Pancreas (tissue), 10 donors: ENCODE results near the gene CD274. TPM values are rescaled to one million over a fixed set of nuclear protein-coding genes. Genes with fewer than 3 reads are reported as not detected.
"Not testable (repeated sequence)": the region's sequence is repeated elsewhere in the genome, so short reads cannot be mapped to it uniquely, and the experiment has no call there.

ENCODE experiments used
- ATAC-seq, 4 donors: fragments of 200-7000 bp; cut with Tn5 transposase; one replicate each; pipeline versions ENCODE4 v1.8.0 to v1.9.1; 2020; ENCODE audit warnings: mild to moderate bottlenecking in 4 of 4, moderate library complexity in 4 of 4
- DNase-seq, 6 donors: peaks; one replicate each; pipeline ENCODE4 v3.0.0-alpha.2; 2020
- FAIRE-seq: peaks from 2 replicates; lab custom pipeline; 2012; peaks lifted over from hg19 to GRCh38; lab: Jason Lieb, UNC
- H3K27ac ChIP-seq, 4 donors: fragments of 200-600 bp; sonication (generic); 1 replicate in 3 of 4; 2 replicates in 1 of 4; pipeline versions ENCODE4 v1.5.0 to v1.8.0; 2020
- H3K27me3 ChIP-seq, 4 donors: fragments of 200-600 bp; one replicate each; pipeline ENCODE4 v1.8.0; 2021
- H3K36me3 ChIP-seq, 3 donors: fragments of 200-600 bp; sonication (generic) in 1 of 3; one replicate each; pipeline versions ENCODE4 v1.5.0 to v1.8.0; 2020 to 2021
- H3K4me1 ChIP-seq, 3 donors: fragments of 200-600 bp; one replicate each; pipeline ENCODE4 v1.8.0; 2021
- H3K4me3 ChIP-seq, 4 donors: fragments of 200-600 bp; sonication (generic) in 2 of 4; one replicate each; pipeline versions ENCODE4 v1.5.0 to v1.8.0; 2020 to 2021
- H3K9me3 ChIP-seq, 4 donors: fragments of 200-600 bp; one replicate each; pipeline ENCODE4 v1.8.0; 2021
- WGBS, 2 donors: extraction: QIAGEN DNeasy Blood & Tissue Kit; methylation state at CpG; one replicate each; pipeline ENCODE4 v1.1.7; 2013; 5-methylcytosine and 5-hydroxymethylcytosine counted together
- intact Hi-C, 3 donors: fragments of 100-400 bp; cut with DNase I; formaldehyde crosslinking; loops; one replicate each; pipeline versions ENCODE4 v1.11.1 to v1.14.2; 2022
- polyA plus RNA-seq, 2 donors: library from polyadenylated mRNA; stranded (reverse); fragments of 200-250 nt; gene quantifications; one replicate each; pipeline ENCODE4 v1.2.3, GENCODE V29; 2013
- total RNA-seq, 6 donors: library from RNA; stranded (reverse); fragmentation: NEBNext Ultra II Directional in 4 of 6; extraction: Animal tissue kit (Norgen Biotek cat#: 25700) in 4 of 6; gene quantifications; one replicate each; pipeline versions ENCODE4 v1.2.1 to v1.2.4, GENCODE V29; 2021 to 2023
- TF ChIP-seq, protein P1 (sequence below), 4 donors: fragments of 200-600 bp; sonication (generic) in 3 of 4; IDR thresholded peaks; one replicate each; pipeline versions ENCODE4 v1.5.0 to v1.8.0; 2021; ENCODE audit warnings: antibody characterized with exemption in 4 of 4
- donor health status: healthy with polysubstance abuse.
- donor health status: DM: no; HTN: no; CAD: no; lungs with moderate emphysema.
- donor health status: DM: no; HTN: no; CAD: no.
- donor health status: control.
- donor health status: control.
- donor health status: Bipolar disorder and iron deficiency.
- donor health status: DM: yes; HTN: yes; CAD: no.
- donor health status: DM: no; HTN: no; CAD: no.
- donor health status: DM: no; HTN: no; CAD: no.
- donor health status: DM: yes; HTN: yes; CAD: no.

CD274 gene
- total and polyA plus RNA-seq, 8 donors, result 0.63 to 1.9 (median 1.5) TPM

DNA sequence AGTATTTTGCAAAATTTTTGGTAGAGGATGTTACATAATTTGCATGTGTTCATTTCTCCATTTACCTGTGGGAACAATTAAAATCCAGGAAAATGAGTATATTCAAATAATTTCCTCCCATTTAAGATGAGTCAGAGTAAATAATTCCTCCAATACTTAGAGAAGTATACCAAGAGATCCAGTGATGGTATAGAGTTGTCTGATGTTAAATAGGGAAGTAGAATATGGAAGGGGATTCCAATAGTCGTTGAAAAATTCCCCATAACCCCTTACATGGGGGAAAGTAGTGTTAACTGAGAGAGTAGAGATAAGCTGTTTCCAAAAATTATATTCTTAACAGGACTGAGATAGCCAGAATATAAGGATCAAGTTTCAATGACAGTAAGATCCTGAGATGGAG lies 15.7 kb downstream of the CD274 start:
- Histone ChIP-seq H3K27ac (no peak overlapping the region), H3K27me3 (no peaks in the 10 kb centered on the region), H3K36me3 (peaks cover 0 to 4% (median 3%) of the 10 kb centered on the region in 3 donors), H3K9me3 (no peaks in the 10 kb centered on the region), H3K4me3 (no peak overlapping the region), H3K4me1 (no peaks in the 10 kb centered on the region)
- ATAC-seq (no peak), DNase-seq (no peak), FAIRE-seq (no peak)
- 64 to 72% methylated on average over 1 of the region's 1 CpG for WGBS, 2 donors
- intact Hi-C loops, result no loop called here
- TF ChIP-seq, protein P1, sequence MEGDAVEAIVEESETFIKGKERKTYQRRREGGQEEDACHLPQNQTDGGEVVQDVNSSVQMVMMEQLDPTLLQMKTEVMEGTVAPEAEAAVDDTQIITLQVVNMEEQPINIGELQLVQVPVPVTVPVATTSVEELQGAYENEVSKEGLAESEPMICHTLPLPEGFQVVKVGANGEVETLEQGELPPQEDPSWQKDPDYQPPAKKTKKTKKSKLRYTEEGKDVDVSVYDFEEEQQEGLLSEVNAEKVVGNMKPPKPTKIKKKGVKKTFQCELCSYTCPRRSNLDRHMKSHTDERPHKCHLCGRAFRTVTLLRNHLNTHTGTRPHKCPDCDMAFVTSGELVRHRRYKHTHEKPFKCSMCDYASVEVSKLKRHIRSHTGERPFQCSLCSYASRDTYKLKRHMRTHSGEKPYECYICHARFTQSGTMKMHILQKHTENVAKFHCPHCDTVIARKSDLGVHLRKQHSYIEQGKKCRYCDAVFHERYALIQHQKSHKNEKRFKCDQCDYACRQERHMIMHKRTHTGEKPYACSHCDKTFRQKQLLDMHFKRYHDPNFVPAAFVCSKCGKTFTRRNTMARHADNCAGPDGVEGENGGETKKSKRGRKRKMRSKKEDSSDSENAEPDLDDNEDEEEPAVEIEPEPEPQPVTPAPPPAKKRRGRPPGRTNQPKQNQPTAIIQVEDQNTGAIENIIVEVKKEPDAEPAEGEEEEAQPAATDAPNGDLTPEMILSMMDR (IDR thresholded peaks at IDR 0.05), result no peak

DNA sequence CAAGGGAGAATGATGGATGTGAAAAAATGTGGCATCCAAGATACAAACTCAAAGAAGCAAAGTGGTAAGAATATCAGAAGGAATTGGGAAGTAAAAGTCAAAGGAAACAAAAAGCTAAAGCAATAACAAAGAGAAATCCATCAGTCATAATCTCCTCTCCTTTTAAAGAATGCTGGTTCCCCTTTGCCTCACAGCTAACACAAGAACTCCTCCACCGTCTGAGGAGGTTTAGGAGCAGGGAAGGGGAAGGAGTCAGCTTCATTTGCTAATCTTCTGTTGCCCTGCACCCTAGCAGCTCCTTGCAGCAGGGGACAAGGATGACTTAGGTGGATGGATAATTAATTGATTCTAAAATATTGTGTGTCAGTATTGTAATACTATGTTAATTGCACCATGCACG lies 16.4 kb downstream of the CD274 start:
- H3K36me3 ChIP-seq, result peaks cover 0 to 4% (median 0%) of the 10 kb centered on the region in 3 donors
- no peak for FAIRE-seq

DNA sequence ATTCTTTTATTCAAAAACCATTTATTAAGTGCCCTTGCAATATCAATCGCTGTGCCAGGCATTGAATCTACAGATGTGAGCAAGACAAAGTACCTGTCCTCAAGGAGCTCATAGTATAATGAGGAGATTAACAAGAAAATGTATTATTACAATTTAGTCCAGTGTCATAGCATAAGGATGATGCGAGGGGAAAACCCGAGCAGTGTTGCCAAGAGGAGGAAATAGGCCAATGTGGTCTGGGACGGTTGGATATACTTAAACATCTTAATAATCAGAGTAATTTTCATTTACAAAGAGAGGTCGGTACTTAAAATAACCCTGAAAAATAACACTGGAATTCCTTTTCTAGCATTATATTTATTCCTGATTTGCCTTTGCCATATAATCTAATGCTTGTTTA lies 18.5 kb downstream of the CD274 start:
- no peaks in the 10 kb centered on the region for H3K9me3 ChIP-seq
- DNase-seq (no peak), FAIRE-seq (no peak), ATAC-seq (no peak)
- H3K4me1 ChIP-seq, result no peaks in the 10 kb centered on the region
- H3K27ac ChIP-seq, result no peak overlapping the region
- TF ChIP-seq, protein P1 (IDR thresholded peaks at IDR 0.05), result no peak
- no peaks in the 10 kb centered on the region for H3K27me3 ChIP-seq
- intact Hi-C loops, result no loop called here
- WGBS, 2 donors, result 85 to 89% methylated on average over 5 of the region's 5 CpGs
- H3K36me3 ChIP-seq, result no peaks in the 10 kb centered on the region
- no peak overlapping the region for H3K4me3 ChIP-seq

More for the DNA sequence above, 16.4 kb downstream of the CD274 start:
- Histone ChIP-seq H3K27ac (no peak overlapping the region), H3K4me3 (no peak overlapping the region), H3K9me3 (no peaks in the 10 kb centered on the region), H3K4me1 (no peaks in the 10 kb centered on the region), H3K27me3 (no peaks in the 10 kb centered on the region)
- 76 to 85% methylated on average over 2 of the region's 2 CpGs for WGBS, 2 donors
- intact Hi-C loops, result no loop called here
- TF ChIP-seq, protein P1 (IDR thresholded peaks at IDR 0.05), result no peak
- ATAC-seq (no peak), DNase-seq (no peak)

DNA sequence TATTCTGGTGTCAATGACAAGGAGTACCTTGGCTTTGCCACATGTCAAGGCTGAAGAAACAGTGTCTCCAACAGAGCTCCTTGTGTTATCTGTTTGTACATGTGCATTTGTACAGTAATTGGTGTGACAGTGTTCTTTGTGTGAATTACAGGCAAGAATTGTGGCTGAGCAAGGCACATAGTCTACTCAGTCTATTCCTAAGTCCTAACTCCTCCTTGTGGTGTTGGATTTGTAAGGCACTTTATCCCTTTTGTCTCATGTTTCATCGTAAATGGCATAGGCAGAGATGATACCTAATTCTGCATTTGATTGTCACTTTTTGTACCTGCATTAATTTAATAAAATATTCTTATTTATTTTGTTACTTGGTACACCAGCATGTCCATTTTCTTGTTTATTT lies 19.8 kb downstream of the CD274 start:
- intact Hi-C loops, result no loop called here
- H3K36me3 ChIP-seq, result no peaks in the 10 kb centered on the region
- FAIRE-seq (no peak), ATAC-seq (no peak), DNase-seq (no peak)
- H3K9me3 ChIP-seq, result no peaks in the 10 kb centered on the region
- no peaks in the 10 kb centered on the region for H3K27me3 ChIP-seq
- no peak overlapping the region for H3K27ac ChIP-seq
- H3K4me3 ChIP-seq, result no peak overlapping the region
- 76 to 78% methylated on average over 1 of the region's 1 CpG for WGBS, 2 donors
- H3K4me1 ChIP-seq, result no peaks in the 10 kb centered on the region
- TF ChIP-seq, protein P1 (IDR thresholded peaks at IDR 0.05), result no peak

DNA sequence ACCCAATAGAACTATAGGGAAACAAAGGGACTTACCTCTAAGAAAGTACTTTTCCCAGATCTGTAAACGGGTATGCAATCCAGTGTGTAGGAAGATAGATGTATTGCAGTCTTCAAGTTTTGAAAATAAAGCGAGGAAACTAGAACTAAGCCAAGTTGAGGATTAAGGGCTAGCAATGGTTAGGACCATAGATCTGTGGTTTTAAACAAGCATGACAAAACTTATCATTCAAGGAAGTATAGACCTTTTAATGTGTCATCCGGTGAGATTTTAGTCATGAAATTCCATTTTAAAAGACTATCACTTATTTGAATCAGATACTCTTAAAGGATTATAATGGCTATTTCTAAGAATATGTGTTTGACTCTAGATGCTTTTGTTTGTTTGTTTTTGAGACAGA lies 20.5 kb downstream of the CD274 start:
- H3K4me1 ChIP-seq, result no peaks in the 10 kb centered on the region
- FAIRE-seq (no peak), DNase-seq (no peak), ATAC-seq (no peak)
- no peak overlapping the region for H3K27ac ChIP-seq
- no peaks in the 10 kb centered on the region for H3K36me3 ChIP-seq
- intact Hi-C loops, result no loop called here
- H3K9me3 ChIP-seq, result no peaks in the 10 kb centered on the region
- H3K4me3 ChIP-seq, result no peak overlapping the region
- H3K27me3 ChIP-seq, result no peaks in the 10 kb centered on the region
- WGBS, 2 donors, result 85 to 92% methylated on average over 3 of the region's 3 CpGs
- TF ChIP-seq, protein P1 (IDR thresholded peaks at IDR 0.05), result no peak

DNA sequence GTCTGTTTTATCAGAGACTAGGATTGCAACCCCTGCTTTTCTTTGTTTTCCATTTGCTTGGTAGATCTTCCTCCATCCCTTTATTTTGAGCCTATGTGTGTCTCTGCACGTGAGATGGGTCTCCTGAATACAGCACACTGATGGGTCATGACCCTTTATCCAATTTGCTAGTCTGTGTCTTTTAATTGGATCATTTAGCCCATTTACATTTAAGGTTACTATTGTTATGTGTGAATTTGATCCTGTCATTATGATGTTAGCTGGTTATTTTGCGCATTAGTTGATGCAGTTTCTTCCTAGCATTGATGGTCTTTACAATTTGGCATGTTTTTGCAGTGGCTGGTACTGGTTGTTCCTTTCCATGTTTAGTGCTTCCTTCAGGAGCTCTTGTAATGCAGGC lies 25.3 kb downstream of the CD274 start:
- H3K36me3 ChIP-seq, DNase-seq, H3K4me3 ChIP-seq, FAIRE-seq, ATAC-seq, H3K4me1 ChIP-seq, H3K9me3 ChIP-seq, H3K27me3 ChIP-seq, H3K27ac ChIP-seq, intact Hi-C loops: not testable (repeated sequence)
- 76% methylated on average over 2 of the region's 2 CpGs for WGBS, 2 donors
